Skin epidermis (tissue), 12 donors: Measurements from ENCODE around the gene COASY.

Experiments
- H3K27ac ChIP-seq, 21 experiments: fragments of 200-600 bp; sonication (generic) in 11 of 21; one replicate each; pipeline ENCODE4 v1.5.0; 2020; ENCODE audit warnings: mild to moderate bottlenecking in 3 of 21, inconsistent platforms in 2 of 21, moderate library complexity in 2 of 21
- H3K4me3 ChIP-seq, 7 experiments: fragments of 200-600 bp; sonication (generic) in 2 of 7; one replicate each; pipeline ENCODE4 v1.5.0; 2020; ENCODE audit warnings: inconsistent platforms in 2 of 7, mild to moderate bottlenecking in 2 of 7, moderate library complexity in 1 of 7

The COASY gene

GRCh38 chr17:42566215-42566882, 4.4 kb downstream of the COASY start:
- peak overlapping the region; percentile 68 to 92 (median 80) for H3K4me3 ChIP-seq

GRCh38 chr17:42566883-42567573, 5.1 kb downstream of the COASY start, which contains the start of gene MLX:
Gene MLX, plus strand, starts transcription at chr17:42567100. Its CDS starts 25 bp downstream, at chr17:42567125.
- Histone ChIP-seq H3K4me3 (peak within 1 kb of the TSS; percentile 68 to 92 (median 80)), H3K27ac (peak within 1 kb of the TSS; percentile 50 to 100 (median 95))

More at GRCh38 chr17:42566215-42566882, 4.4 kb downstream of the COASY start:
- peak overlapping the region in 20 of 21 experiments; percentile 89 to 100 (median 96) for H3K27ac ChIP-seq

GRCh38 chr17:42568341-42569111, 6.6 kb downstream of the COASY start:
- peak overlapping the region in 1 of 7 experiments; percentile 68 for H3K4me3 ChIP-seq
- H3K27ac ChIP-seq = peak overlapping the region in 3 of 21 experiments; percentile 64 to 96 (median 93)

GRCh38 chr17:42571435-42572225, 9.7 kb downstream of the COASY start:
- no peak overlapping the region for H3K4me3 ChIP-seq
- no peak overlapping the region for H3K27ac ChIP-seq

GRCh38 chr17:42573095-42573494, 11.1 kb downstream of the COASY start:
- Histone ChIP-seq H3K4me3 (no peak overlapping the region), H3K27ac (no peak overlapping the region)

GRCh38 chr17:42574463-42574862, 12.5 kb downstream of the COASY start:
- no peak overlapping the region for H3K27ac ChIP-seq
- no peak overlapping the region for H3K4me3 ChIP-seq

- peak overlapping the region; percentile 43 to 71 (median 58) for H3K4me3 ChIP-seq
- H3K27ac ChIP-seq = peak overlapping the region in 19 of 21 experiments; percentile 37 to 93 (median 87)
These were observed 15.2 kb downstream of the COASY start for GRCh38 chr17:42577140-42577531.

GRCh38 chr17:42577532-42578281, 15.8 kb downstream of the COASY start, which contains the start of gene PSMC3IP:
Gene PSMC3IP, minus strand, starts transcription at chr17:42577729. Its CDS starts 43 bp downstream, at chr17:42577686.
- Histone ChIP-seq H3K27ac (peak within 1 kb of the TSS; percentile 48 to 93 (median 87)), H3K4me3 (peak within 1 kb of the TSS; percentile 43 to 71 (median 58))

- H3K27ac ChIP-seq = peak overlapping the region in 20 of 21 experiments; percentile 69 to 93 (median 88)
- peak overlapping the region; percentile 43 to 71 (median 58) for H3K4me3 ChIP-seq
These were observed 16.4 kb downstream of the COASY start for GRCh38 chr17:42578282-42578869.

GRCh38 chr17:42579794-42580551, 18.0 kb downstream of the COASY start:
- Histone ChIP-seq H3K27ac (no peak overlapping the region), H3K4me3 (no peak overlapping the region)

GRCh38 chr17:42581744-42582270, 19.9 kb downstream of the COASY start:
- no peak overlapping the region for H3K27ac ChIP-seq

GRCh38 chr17:42584880-42585279, 22.9 kb downstream of the COASY start:
- H3K4me3 ChIP-seq = no peak overlapping the region
- peak overlapping the region in 7 of 21 experiments; percentile 5 to 73 (median 29) for H3K27ac ChIP-seq

More at GRCh38 chr17:42581744-42582270, 19.9 kb downstream of the COASY start:
- H3K4me3 ChIP-seq = no peak overlapping the region

- Histone ChIP-seq H3K4me3 (no peak overlapping the region), H3K27ac (peak overlapping the region in 8 of 21 experiments; percentile 8 to 73 (median 33))
These were observed 23.4 kb downstream of the COASY start for GRCh38 chr17:42585353-42585752.

- Histone ChIP-seq H3K27ac (peak overlapping the region in 17 of 21 experiments; percentile 3 to 73 (median 59)), H3K4me3 (no peak overlapping the region)
These were observed 24.7 kb downstream of the COASY start for GRCh38 chr17:42586514-42587230.

GRCh38 chr17:42590886-42591285, 28.9 kb downstream of the COASY start:
- no peak overlapping the region for H3K4me3 ChIP-seq
- no peak overlapping the region for H3K27ac ChIP-seq

GRCh38 chr17:42591411-42591810, 29.5 kb downstream of the COASY start:
- H3K27ac ChIP-seq = no peak overlapping the region

More at GRCh38 chr17:42591411-42591810, 29.5 kb downstream of the COASY start:
- H3K4me3 ChIP-seq = no peak overlapping the region
